ENCODE measurements around the gene PIK3AP1.

GRCh38 chr10:96645191-96645721 lies 75.1 kb downstream of the PIK3AP1 start:
- TF ChIP-seq CTCF (IDR thresholded peaks at IDR 0.05 in 4 of 5, conservative IDR thresholded peaks at IDR 0.05 in 1 of 5) (no peak), POLR2A (IDR thresholded peaks at IDR 0.05) (no peak)

All from gastrocnemius medialis (tissue), 4 donors.